HG02610 (cell line): ENCODE results near the gene MBOAT1.

Experiments
- ATAC-seq: cut with Tn5 transposase; IDR thresholded peaks from one replicate; pipeline ENCODE4 v1.9.1; 2021; ENCODE audit warnings: mild to moderate bottlenecking, moderate library complexity; ENCODE audit not compliant: unreplicated experiment

The MBOAT1 gene

GRCh38 chr6:20058121-20058905 lies 154.0 kb downstream of the MBOAT1 start:
- no peak for ATAC-seq

GRCh38 chr6:20056350-20056992 lies 155.8 kb downstream of the MBOAT1 start:
- no peak for ATAC-seq

- no peak for ATAC-seq
These were observed 156.4 kb downstream of the MBOAT1 start for GRCh38 chr6:20055916-20056315.
